DMS 273 (cell line): Measurements from ENCODE around the gene PPA1.
"Not testable (repeated sequence)": the region's sequence is repeated elsewhere in the genome, so short reads cannot be mapped to it uniquely, and the experiment has no call there.

Experiments used
- DNase-seq: peaks from one replicate; lab custom pipeline; 2025; ENCODE audit not compliant: unreplicated experiment; lab: John Stamatoyannopoulos, UW

PPA1 gene

DNA sequence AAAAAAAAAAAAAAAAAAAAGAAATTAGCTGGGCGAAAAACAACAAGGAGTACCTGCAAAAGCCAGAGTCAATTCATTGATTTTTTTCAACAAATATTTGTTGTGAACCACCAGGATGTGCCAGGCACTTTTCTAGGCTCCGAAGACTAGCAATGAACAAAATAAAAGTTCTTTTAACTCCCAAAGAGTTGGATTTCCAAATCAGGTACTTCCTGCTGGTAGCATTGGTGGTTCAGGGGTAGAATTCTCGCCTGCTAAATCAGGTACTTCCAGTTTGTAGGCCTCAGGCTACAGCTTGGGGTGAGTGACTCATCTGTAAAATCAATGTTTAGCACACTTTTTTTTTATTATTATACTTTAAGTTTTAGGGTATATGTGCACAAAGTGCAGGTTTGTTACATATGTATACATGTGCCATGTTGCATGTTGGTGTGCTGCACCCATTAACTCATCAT, 10.9 kb downstream of the PPA1 start:
- DNase-seq = no peak

DNA sequence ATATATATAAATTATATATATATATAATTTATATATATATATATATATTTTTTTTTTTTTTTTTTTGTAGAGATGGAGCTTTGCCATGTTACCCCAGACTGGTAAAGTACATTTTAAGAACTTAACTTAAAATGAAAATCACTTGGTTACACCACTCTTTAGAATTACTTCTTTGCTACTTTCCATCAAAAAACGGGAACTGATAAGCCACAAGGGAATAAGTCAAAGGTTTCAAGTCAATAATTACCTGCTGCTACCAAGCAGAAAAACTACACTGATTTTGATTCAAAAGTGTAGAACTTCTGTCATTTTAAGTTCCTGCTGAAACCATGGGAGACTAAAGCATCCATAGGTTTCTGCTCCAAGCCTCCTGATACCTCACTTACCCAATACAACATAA, 12.2 kb downstream of the PPA1 start:
- DNase-seq = no peak

GRCh38 chr10:70212879-70213278, 20.4 kb downstream of the PPA1 start:
- no peak for DNase-seq

DNA sequence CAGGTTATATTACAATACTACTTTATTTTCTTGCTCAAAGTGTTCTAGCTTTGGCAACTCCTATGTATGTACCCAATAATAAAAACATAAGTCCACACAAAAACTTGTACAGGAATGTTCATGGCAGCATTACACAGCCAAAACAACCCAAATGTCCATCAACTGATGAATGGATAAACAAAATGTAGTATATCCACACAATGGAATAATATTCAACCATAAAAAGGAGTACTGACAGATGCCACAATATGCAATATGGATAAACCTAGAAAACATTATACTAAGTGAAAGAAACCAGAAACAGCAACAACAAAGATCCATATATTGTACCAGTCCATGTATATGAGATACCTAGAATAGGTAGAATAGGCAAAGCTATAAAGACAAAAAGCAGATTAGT, 21.0 kb downstream of the PPA1 start:
- DNase-seq = no peak

- no peak for DNase-seq
Observed at GRCh38 chr10:70206762-70207161, 26.5 kb downstream of the PPA1 start.

GRCh38 chr10:70201105-70201504, 32.1 kb downstream of the PPA1 start:
- no peak for DNase-seq

- DNase-seq = no peak
Observed at GRCh38 chr10:70198696-70199466, 34.3 kb downstream of the PPA1 start.

DNA sequence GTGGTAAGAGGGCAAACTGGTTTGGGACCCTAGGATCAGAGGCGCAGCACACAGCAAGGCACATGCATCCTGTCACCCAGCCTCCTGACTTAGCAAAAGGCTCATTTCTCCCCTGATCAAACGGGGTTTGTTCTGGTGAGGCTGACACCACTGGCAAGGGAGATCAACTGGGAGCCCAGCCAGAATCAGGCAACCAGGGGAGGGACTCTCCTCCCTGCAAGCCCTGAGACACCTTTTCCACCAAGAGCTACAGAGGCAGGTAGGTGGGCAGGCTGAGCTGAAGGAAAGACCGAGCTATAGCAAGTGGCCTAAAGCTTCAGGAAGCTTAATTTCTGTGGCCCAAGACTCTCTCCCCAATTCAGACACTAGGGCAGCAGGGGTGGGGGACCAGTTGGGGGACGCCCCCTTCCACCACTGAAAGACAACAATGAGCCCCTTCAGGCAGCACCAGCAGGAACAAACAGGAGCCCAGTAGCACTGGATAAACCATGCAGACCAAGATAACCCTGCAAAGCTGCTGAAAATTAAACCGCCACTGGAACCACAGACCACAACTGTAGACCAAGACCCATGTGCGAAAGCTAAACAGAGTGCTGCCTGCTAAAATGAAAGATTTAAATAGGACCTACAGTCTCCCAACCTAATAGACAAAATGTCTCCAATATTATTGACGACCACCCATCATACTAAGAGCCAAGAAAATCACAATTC, 35.8 kb downstream of the PPA1 start:
- no peak for DNase-seq

- DNase-seq = no peak
Observed at GRCh38 chr10:70193391-70193844, 39.8 kb downstream of the PPA1 start.

DNA sequence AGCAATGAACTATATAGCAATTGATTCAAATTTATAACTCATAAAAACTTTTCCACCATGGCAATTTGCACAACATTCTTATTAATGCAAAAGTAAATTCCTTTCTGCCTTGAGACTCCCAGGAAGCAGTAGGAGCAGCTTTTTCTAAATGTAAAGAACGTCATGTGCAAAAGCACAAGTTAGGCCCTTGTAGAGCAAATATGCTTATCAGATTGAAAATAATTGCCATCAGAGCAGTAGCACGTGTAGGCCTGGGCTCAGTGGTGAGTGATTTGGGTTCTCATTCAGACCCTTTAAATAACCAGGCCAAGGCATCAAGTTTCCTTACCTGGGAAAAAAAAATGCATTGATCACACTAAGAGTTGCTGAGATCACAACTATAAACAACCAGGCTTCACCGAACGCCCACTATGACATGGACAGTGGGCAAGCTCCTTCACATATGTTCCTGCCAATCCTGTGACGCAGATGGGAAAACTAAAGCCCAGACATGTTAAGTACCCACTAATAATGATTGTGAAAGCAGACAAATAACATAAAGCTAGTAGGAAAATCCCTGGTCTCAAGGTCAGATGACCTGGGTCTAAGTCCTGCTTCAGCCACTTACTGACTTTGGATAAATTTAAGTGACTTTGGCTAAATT, 40.8 kb downstream of the PPA1 start:
- DNase-seq = peak; percentile 18

DNA sequence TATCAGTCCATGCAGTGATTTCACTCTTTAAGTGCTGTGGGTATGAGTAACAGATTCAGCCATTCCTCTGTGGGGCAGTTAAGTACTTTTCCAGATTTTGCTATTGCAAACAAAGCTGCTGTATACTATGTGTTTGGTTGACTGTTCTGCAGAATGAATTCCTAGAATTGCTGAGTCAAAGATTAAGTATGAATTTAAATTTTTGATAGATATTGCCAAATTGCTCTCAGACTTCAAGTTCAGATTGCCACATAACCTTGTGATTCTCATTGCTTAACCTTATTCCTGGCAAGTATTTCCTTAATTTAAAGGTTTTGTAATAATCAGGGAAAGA, 41.3 kb downstream of the PPA1 start:
- DNase-seq = peak; percentile 43

GRCh38 chr10:70191161-70191971, 41.9 kb downstream of the PPA1 start:
- DNase-seq = peak; percentile 43

DNA sequence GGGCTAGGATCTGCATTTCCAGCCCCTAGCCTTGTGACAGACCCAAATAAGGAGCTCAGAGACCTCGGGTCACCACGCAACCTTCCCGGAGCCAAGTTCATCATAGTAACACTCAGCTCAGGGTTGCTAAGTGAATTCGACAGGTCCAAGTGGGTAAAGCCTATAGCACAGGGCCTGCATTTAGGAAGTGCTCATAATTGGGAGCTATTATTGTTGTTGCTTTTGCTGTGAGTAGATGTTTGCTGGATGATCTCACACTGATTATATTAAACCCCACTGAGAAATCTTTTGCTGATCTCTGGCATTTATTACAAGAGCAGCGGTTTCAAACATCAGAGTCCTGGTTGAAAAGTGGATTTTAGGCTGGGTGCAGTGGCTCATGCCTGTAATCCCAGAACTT, 42.6 kb downstream of the PPA1 start:
- peak; percentile 14 for DNase-seq

GRCh38 chr10:70190102-70190501, 43.1 kb downstream of the PPA1 start:
- no peak for DNase-seq

DNA sequence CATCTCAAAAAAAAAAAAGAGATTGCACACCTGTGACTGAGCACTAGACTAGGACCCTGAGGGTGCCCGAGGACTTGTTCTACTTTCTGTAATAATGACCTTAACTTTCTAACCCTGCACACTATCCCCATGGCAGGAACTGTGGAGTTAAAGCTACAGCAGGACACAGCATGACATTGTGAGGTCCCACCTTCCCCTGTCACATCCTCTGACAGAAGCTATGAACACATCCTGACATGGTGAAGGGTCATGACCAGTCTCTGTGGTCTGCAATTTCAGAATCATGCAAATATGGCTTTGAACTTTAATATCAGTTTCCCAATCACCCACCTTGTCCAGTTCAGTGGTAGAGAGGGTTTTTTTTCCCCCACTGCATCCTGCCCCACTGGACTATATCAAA, 44.5 kb downstream of the PPA1 start:
- no peak for DNase-seq

GRCh38 chr10:70186571-70186970, 46.7 kb downstream of the PPA1 start:
- no peak for DNase-seq

DNA sequence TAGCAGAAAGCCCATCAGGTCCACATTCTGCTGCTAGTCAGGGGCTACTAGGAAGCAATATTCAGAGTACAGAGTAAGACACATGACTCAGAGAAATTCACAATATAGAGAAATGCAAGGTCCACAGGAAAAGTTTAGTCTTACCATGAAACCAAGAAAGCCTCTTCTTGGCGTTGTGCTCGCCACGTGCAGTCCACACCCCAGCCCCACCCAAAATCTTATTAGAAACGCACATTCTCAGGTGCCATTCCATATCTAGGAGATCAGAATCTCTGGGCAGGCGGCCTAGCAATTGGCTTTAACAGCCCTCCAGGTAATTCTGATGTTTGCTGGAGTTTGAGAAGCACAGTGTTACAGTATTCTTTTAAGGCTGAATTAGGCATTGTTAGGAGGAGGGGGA, 47.1 kb downstream of the PPA1 start:
- no peak for DNase-seq

- DNase-seq = no peak
Observed at GRCh38 chr10:70183304-70183703, 49.9 kb downstream of the PPA1 start.

GRCh38 chr10:70179209-70179608, 54.0 kb downstream of the PPA1 start:
- not testable (repeated sequence) for DNase-seq

DNA sequence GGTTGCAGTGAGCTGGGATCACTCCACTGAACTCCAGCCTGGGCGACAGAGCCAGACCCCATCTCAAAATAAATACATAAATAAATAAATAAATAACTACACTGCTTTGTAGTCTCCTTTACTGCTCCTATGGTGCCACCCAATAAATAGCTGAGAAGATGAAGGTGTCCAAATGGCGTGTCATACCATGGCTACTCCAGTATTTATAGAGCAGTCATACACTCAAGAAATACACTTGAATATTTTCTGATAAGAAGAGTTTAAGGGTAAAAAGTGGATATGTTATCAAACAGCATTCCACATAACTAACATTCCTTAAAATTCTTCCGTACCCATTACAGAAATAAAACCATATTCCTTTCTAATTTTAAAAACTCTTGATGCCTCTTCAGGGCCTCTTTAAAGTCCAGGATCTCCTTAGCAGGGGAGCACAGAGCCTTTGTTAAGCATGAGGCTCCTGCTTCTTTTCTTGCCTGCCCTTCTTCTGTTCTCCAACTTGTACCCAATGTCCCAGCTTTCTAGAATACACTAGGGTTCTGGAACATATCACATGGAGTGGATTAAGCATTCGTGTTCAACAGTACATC, 55.0 kb downstream of the PPA1 start:
- no peak for DNase-seq

DNA sequence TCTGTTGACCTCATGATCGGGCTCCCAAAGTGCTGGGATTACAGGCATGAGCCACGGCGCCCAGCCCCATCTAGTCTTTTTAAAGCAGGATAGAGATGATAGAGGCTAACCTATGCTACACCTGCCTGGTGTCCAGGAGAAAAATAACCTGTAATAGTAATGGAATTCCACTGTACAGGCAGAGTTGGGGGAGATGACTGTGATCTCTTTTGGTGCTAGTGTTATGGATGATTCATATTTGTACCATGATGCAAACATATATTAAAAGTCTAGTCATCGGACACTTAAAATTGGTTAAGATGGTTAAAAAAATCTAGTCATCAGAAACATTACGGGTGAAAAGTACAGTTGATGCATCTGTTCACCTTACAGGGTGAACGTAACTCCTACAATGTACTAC, 56.8 kb downstream of the PPA1 start:
- no peak for DNase-seq
